KMS-11 (cell line): ENCODE results near the gene CDK10.

Experiments
- H2AFZ ChIP-seq: fragments of 200-600 bp; sonication (generic); 2 replicates; pipeline ENCODE4 v1.6.1; 2016; ENCODE audit warnings: antibody characterized with exemption, mixed run types, low read depth
- H3K27ac ChIP-seq: fragments of 200-600 bp; sonication (generic); 2 replicates; pipeline ENCODE4 v1.6.1; 2016; ENCODE audit warnings: mild to moderate bottlenecking, mixed run types
- H3K27me3 ChIP-seq: fragments of 200-600 bp; sonication (generic); 2 replicates; pipeline ENCODE4 v1.6.1; 2017; ENCODE audit warnings: mild to moderate bottlenecking, low read depth, mixed run types, moderate library complexity; ENCODE audit not compliant: insufficient read depth
- H3K36me3 ChIP-seq: fragments of 200-600 bp; sonication (generic); 2 replicates; pipeline ENCODE4 v1.6.1; 2017; ENCODE audit warnings: mild to moderate bottlenecking, mixed run types; ENCODE audit not compliant: insufficient read depth
- H3K4me1 ChIP-seq: fragments of 200-600 bp; sonication (generic); 2 replicates; pipeline ENCODE4 v1.6.1; 2016; ENCODE audit warnings: mild to moderate bottlenecking, low read depth, mixed run types; ENCODE audit not compliant: poor library complexity, severe bottlenecking
- H3K4me2 ChIP-seq: fragments of 200-600 bp; sonication (generic); 2 replicates; pipeline ENCODE4 v1.7.0; 2016; ENCODE audit warnings: mild to moderate bottlenecking, mixed run types
- H3K4me3 ChIP-seq: fragments of 200-600 bp; sonication (generic); IDR thresholded peaks from 2 replicates; pipeline ENCODE4 v1.6.1; 2017; ENCODE audit warnings: low read depth, low read length, mixed read lengths; ENCODE audit not compliant: insufficient read depth
- H3K79me2 ChIP-seq: fragments of 200-600 bp; sonication (generic); 2 replicates; pipeline ENCODE4 v1.6.1; 2016; ENCODE audit warnings: low read depth, mixed run types; ENCODE audit not compliant: insufficient read depth
- H3K9ac ChIP-seq: fragments of 200-600 bp; sonication (generic); 2 replicates; pipeline ENCODE4 v1.6.1; 2016; ENCODE audit warnings: mild to moderate bottlenecking, mixed run types
- H4K20me1 ChIP-seq: fragments of 200-600 bp; sonication (generic); 2 replicates; pipeline ENCODE4 v1.6.1; 2016; ENCODE audit warnings: mild to moderate bottlenecking, mixed run types; ENCODE audit not compliant: insufficient read depth
- CTCF ChIP-seq: fragments of 200-600 bp; sonication (generic); conservative IDR thresholded peaks from 2 replicates; pipeline ENCODE4 v1.6.1; 2017; ENCODE audit warnings: low read depth, mild to moderate bottlenecking, antibody characterized with exemption, low read length, moderate library complexity, mixed read lengths

CDK10 gene

GRCh38 chr16:89641458-89642119 lies 44.9 kb upstream of the CDK10 start:
- Histone ChIP-seq H4K20me1 (no peaks in the 10 kb centered on the region), H2AFZ (no peak overlapping the region), H3K36me3 (no peaks in the 10 kb centered on the region), H3K4me1 (peaks cover 23% of the 10 kb centered on the region), H3K27me3 (peaks cover 21% of the 10 kb centered on the region), H3K27ac (no peak overlapping the region), H3K4me3 (no peak overlapping the region), H3K79me2 (no peaks in the 10 kb centered on the region), H3K4me2 (peak overlapping the region; percentile 51), H3K9ac (no peak overlapping the region)
- no peak for TF ChIP-seq CTCF

GRCh38 chr16:89642574-89642973 lies 43.9 kb upstream of the CDK10 start:
- Histone ChIP-seq H2AFZ (no peak overlapping the region), H3K4me1 (peaks cover 23% of the 10 kb centered on the region), H3K4me2 (no peak overlapping the region), H3K4me3 (no peak overlapping the region), H3K9ac (no peak overlapping the region), H4K20me1 (no peaks in the 10 kb centered on the region), H3K79me2 (no peaks in the 10 kb centered on the region), H3K36me3 (no peaks in the 10 kb centered on the region), H3K27ac (no peak overlapping the region), H3K27me3 (peaks cover 13% of the 10 kb centered on the region)
- no peak for TF ChIP-seq CTCF

- H3K4me1 ChIP-seq = peaks cover 23% of the 10 kb centered on the region
Measured at GRCh38 chr16:89643769-89644300, 42.7 kb upstream of the CDK10 start.

GRCh38 chr16:89645122-89645521 lies 41.4 kb upstream of the CDK10 start:
- no peak for TF ChIP-seq CTCF
- H3K4me1 ChIP-seq = peaks cover 17% of the 10 kb centered on the region
- H2AFZ ChIP-seq = no peak overlapping the region
- H3K9ac ChIP-seq = no peak overlapping the region
- H4K20me1 ChIP-seq = no peaks in the 10 kb centered on the region
- no peak overlapping the region for H3K4me3 ChIP-seq
- H3K27me3 ChIP-seq = peaks cover 9% of the 10 kb centered on the region
- no peaks in the 10 kb centered on the region for H3K36me3 ChIP-seq
- H3K27ac ChIP-seq = no peak overlapping the region
- no peak overlapping the region for H3K4me2 ChIP-seq
- no peaks in the 10 kb centered on the region for H3K79me2 ChIP-seq

More at GRCh38 chr16:89643769-89644300, 42.7 kb upstream of the CDK10 start:
- Histone ChIP-seq H3K27me3 (peaks cover 9% of the 10 kb centered on the region), H3K9ac (no peak overlapping the region), H3K4me3 (no peak overlapping the region), H4K20me1 (no peaks in the 10 kb centered on the region), H3K79me2 (no peaks in the 10 kb centered on the region), H3K36me3 (no peaks in the 10 kb centered on the region), H3K4me2 (no peak overlapping the region), H3K27ac (no peak overlapping the region), H2AFZ (no peak overlapping the region)
- TF ChIP-seq CTCF = no peak
